ENCODE data around the gene NCKAP5. TPM values are rescaled to one million over a fixed set of nuclear protein-coding genes. Genes with fewer than 3 reads are reported as not detected.

Gene NCKAP5
- total and polyA plus RNA-seq, 2 experiments from 2014 or later: 0.21 to 0.31 TPM

DNA sequence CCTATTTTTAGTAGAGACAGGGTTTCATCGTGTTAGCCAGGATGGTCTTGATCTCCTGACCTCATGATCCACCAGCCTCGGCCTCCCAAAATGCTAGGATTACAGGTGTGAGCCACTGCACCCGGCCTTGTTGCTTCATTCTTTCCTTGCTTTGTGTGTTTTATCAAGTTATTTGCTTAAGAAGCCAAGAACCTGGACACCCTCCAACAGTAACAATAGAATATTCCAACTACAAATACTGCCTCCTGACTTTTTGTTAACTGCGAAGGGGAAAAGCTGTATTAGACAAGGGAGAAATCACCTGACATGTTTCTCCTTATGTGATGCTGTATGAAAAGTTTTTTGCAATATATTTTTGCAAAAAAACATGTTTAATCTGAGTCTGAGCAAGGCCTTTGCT, 297.2 kb downstream of the NCKAP5 start:
- peaks cover 4% of the 10 kb centered on the region for H3K4me1 ChIP-seq (ENCODE audit: low read depth)
- DNase-seq (ENCODE audit: low read depth in 1 of 2, low spot score in 1 of 2): peak in 1 of 2 donors; percentile 16
- no peaks in the 10 kb centered on the region for H3K36me3 ChIP-seq
- H3K27me3 ChIP-seq: peaks cover 12% of the 10 kb centered on the region
- no peaks in the 10 kb centered on the region for H3K9me3 ChIP-seq (ENCODE audit: low read depth)
- no peak overlapping the region for H3K27ac ChIP-seq
- TF ChIP-seq, protein P1, sequence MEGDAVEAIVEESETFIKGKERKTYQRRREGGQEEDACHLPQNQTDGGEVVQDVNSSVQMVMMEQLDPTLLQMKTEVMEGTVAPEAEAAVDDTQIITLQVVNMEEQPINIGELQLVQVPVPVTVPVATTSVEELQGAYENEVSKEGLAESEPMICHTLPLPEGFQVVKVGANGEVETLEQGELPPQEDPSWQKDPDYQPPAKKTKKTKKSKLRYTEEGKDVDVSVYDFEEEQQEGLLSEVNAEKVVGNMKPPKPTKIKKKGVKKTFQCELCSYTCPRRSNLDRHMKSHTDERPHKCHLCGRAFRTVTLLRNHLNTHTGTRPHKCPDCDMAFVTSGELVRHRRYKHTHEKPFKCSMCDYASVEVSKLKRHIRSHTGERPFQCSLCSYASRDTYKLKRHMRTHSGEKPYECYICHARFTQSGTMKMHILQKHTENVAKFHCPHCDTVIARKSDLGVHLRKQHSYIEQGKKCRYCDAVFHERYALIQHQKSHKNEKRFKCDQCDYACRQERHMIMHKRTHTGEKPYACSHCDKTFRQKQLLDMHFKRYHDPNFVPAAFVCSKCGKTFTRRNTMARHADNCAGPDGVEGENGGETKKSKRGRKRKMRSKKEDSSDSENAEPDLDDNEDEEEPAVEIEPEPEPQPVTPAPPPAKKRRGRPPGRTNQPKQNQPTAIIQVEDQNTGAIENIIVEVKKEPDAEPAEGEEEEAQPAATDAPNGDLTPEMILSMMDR (IDR thresholded peaks at IDR 0.05; ENCODE audit: low read depth, low read length): no peak
- no peak overlapping the region for H3K4me3 ChIP-seq

DNA sequence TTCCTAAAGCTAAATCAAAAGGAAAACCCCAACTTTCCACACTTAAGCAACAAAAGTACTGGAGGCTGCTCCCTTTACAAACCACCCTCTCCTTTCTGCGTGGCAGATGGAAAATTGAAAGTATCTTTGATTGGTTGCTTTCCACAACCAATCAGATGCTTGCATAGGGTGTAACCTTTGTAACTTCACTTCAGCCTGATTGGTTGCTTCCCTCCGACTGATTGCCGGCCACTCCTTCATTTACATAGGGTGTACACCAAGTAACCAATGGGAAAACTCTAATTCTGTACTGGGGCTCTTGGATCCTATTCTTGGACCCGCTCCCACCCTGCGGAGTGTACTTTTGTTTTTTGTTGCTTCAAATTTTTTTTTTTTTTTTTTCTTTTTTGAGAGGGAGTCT, 297.7 kb downstream of the NCKAP5 start:
- no peaks in the 10 kb centered on the region for H3K36me3 ChIP-seq
- H3K9me3 ChIP-seq (ENCODE audit: low read depth): no peaks in the 10 kb centered on the region
- no peak overlapping the region for H3K4me3 ChIP-seq
- DNase-seq (ENCODE audit: low read depth in 1 of 2, low spot score in 1 of 2): no peak
- peaks cover 18% of the 10 kb centered on the region for H3K27me3 ChIP-seq
- no peak overlapping the region for H3K27ac ChIP-seq
- TF ChIP-seq, protein P1 (IDR thresholded peaks at IDR 0.05; ENCODE audit: low read depth, low read length): no peak
- H3K4me1 ChIP-seq (ENCODE audit: low read depth): peaks cover 4% of the 10 kb centered on the region

DNA sequence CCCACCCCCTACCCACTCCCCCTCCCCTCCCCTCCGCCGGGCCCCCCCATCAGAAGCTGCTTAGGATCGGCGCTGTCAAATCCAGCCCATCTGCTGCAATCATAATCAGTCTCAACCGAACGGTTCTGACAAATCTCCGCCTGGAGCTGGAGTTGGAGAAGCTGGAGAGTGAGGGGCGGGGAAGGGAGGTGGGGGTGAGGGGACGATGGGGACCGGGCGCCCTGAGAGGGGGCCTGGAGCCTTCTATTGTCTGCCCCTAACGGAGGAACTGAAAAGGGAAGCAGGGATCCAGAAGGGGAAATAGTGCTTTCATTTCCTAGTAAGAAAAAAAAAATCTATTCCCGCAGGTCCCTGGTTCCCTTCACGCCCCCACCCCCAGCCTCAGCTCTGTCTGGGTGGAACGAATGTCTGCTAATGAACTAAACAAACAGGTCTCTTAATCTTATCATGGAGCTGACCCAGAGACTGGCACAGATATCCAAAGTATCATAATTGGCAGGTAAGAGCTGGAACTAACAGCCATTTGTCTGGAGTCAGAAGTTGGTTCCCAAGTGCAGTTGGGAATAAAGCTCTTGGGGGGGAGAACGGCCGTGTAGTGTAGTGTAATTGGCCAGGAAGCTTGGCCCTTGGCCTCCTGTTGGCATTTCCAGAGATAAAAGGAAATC, 301.2 kb downstream of the NCKAP5 start:
- H3K4me1 ChIP-seq (ENCODE audit: low read depth): peaks cover 4% of the 10 kb centered on the region
- peak overlapping the region; percentile 38 for H3K4me3 ChIP-seq
- TF ChIP-seq, protein P1 (IDR thresholded peaks at IDR 0.05; ENCODE audit: low read depth, low read length): no peak
- H3K27me3 ChIP-seq: peaks cover 31% of the 10 kb centered on the region
- H3K9me3 ChIP-seq (ENCODE audit: low read depth): no peaks in the 10 kb centered on the region
- no peak overlapping the region for H3K27ac ChIP-seq
- DNase-seq (ENCODE audit: low read depth in 1 of 2, low spot score in 1 of 2): peak in 1 of 2 donors; percentile 3
- no peaks in the 10 kb centered on the region for H3K36me3 ChIP-seq

DNA sequence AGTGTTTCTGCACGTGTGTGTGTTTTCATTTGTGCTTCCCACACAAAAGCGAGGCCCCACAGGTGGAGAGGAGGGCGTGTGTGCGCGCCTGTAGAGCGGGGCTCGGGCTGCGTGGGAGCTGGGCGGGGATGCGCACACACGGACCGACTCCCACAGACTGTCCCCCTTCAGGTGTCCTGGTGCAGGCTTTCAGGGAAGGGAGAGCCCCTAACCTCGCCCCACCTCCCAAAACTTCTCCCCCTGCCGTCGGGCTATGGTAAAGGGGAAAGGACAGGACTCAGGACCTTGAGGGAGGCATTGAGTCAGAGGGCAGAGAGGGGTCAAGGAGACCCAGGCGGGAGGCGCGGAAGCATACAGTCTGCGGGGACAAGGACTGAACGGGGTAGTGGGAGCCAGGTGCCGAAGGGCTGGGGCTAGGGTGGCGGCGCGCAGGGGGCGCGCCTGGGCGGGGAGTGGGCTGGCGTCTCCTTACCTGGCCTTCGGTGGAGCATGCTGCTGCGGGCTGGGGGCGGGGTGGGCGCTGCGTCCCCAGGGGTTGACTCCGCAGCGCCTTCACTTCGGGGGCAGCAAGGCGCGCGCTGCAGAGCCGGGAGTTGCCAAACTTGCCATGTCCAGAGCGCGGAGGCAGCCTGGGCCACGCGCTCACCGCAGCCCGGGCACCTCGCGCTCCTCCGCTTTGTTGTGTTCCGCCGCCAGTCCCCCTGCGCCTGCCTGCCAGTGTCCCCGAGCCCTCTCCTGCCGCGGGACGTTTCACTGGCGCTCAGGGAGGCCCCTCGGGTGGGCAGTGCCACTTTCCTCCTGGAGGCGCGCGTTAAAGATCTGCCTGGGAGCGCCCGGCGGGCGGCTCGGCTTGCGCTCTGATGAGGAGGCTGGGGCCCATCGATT, 302.0 kb downstream of the NCKAP5 start:
- TF ChIP-seq, protein P1 (IDR thresholded peaks at IDR 0.05; ENCODE audit: low read depth, low read length): peak; percentile 2
- Histone ChIP-seq H3K36me3 (no peaks in the 10 kb centered on the region), H3K4me3 (peak overlapping the region; percentile 38), H3K9me3 (ENCODE audit: low read depth) (no peaks in the 10 kb centered on the region), H3K4me1 (ENCODE audit: low read depth) (peaks cover 4% of the 10 kb centered on the region), H3K27me3 (peaks cover 35% of the 10 kb centered on the region), H3K27ac (no peak overlapping the region)
- DNase-seq (ENCODE audit: low read depth in 1 of 2, low spot score in 1 of 2): peak; percentile 6 to 20

DNA sequence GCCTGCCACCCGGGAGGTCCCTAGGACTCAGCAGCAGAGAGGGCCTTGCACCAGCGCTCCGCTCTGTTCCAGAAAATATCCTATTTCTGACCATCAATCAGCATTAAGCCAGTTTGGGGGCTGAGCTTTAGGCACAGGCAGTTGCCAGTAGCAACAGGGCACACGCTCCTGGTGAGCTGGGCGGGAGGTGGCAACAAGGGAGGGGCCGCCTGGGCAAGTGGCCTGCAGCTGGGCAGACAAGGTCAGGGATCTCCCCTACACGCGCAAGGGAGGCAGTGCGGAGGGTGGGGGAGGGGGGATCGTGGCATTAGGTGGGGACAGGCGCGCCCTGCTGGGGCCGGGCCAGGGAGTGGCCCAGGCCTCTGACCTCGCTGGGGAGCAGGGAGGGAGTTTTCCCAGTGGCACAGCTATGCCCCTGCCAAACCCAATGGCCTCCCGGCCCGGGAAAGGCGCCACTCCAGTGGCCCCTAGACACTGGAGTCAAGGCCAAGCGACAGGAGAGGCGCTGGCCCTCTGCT, 302.8 kb downstream of the NCKAP5 start:
- H3K27ac ChIP-seq: no peak overlapping the region

More for the DNA sequence above, 302.8 kb downstream of the NCKAP5 start:
- Histone ChIP-seq H3K36me3 (no peaks in the 10 kb centered on the region), H3K4me3 (peak overlapping the region; percentile 38), H3K9me3 (ENCODE audit: low read depth) (no peaks in the 10 kb centered on the region), H3K27me3 (peaks cover 37% of the 10 kb centered on the region), H3K4me1 (ENCODE audit: low read depth) (peaks cover 4% of the 10 kb centered on the region)
- peak in 1 of 2 donors; percentile 15 for DNase-seq (ENCODE audit: low read depth in 1 of 2, low spot score in 1 of 2)
- TF ChIP-seq, protein P1 (IDR thresholded peaks at IDR 0.05; ENCODE audit: low read depth, low read length): no peak

Measured in cardiac muscle cell (in vitro differentiated cells and primary cell).